ENCODE data around the gene FOXI1.

FOXI1 gene

DNA sequence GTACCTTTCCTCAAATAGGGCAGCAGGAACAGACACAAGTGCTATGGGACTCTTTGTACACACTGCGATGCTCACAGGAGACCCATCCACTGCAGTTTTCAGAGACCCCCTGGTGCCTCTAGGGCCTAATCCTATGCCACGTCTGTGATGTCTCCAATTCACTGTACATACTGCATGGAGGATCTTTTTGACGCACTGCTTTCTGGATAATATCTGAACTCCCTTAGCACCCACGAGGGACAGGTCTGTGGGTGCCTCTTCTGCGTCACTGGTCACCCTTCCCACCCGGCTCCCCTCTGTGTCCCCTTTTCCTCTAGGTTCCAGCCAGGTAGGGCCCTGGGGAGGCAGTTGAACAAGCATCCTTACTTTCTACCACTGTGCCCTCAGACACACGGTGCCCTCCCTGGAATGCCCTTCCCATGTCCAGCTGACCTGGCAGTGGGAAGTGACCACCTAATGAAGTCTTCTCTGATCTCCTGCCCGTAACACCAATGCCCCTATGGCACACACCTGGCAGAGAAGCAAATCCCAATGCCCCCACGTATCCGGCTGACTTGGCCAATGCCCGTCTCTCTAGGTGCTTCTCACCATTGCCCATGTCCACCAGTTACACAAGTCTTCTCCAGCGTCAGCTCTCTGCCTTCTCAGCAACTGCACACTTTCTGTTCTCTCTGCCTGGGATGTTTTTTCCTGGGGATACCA, 41.5 kb downstream of the FOXI1 start:
- H3K27ac Mint-ChIP-seq: no peak overlapping the region
- H3K27me3 Mint-ChIP-seq: peaks cover 4% of the 10 kb centered on the region
- no peaks in the 10 kb centered on the region for H3K9me3 Mint-ChIP-seq
- H3K36me3 Mint-ChIP-seq (ENCODE audit: low read depth): no peaks in the 10 kb centered on the region
- H3K4me3 Mint-ChIP-seq: no peak overlapping the region
- no peaks in the 10 kb centered on the region for H3K4me1 Mint-ChIP-seq (ENCODE audit: low read depth)

DNA sequence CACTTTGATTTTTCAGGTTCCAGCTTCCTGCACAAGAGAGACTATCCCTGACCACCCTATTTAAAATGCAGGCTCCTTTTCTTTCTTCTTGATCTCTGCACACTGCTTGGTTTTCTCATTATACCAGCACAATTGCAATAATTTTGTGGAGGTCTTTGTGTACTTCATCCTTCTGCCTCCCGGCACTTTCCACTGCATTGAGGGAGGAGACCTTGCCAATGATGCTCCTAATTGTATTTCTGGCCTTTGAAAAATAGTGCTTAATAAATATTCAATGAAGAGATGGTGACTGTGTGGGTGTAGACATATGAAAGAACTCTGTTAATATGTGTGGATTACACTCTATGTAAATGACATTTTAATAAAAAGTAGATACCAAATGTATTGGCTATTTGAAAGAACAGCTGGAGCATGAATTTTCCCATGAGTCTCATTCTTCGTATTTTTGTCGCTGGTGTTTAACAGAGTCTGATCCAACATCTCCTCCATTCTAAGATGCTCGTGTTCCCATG, 42.1 kb downstream of the FOXI1 start:
- no peak overlapping the region for H3K4me3 Mint-ChIP-seq
- H3K27me3 Mint-ChIP-seq: peaks cover 4% of the 10 kb centered on the region
- no peak overlapping the region for H3K27ac Mint-ChIP-seq
- no peaks in the 10 kb centered on the region for H3K36me3 Mint-ChIP-seq (ENCODE audit: low read depth)
- no peaks in the 10 kb centered on the region for H3K4me1 Mint-ChIP-seq (ENCODE audit: low read depth)
- no peaks in the 10 kb centered on the region for H3K9me3 Mint-ChIP-seq

- Mint-ChIP-seq H3K9me3 (no peaks in the 10 kb centered on the region), H3K27ac (no peak overlapping the region), H3K27me3 (no peaks in the 10 kb centered on the region), H3K4me3 (no peak overlapping the region), H3K4me1 (ENCODE audit: low read depth) (no peaks in the 10 kb centered on the region), H3K36me3 (ENCODE audit: low read depth) (no peaks in the 10 kb centered on the region)
These were observed 42.9 kb downstream of the FOXI1 start for GRCh38 chr5:170148430-170149205.

GRCh38 chr5:170149206-170149515, 43.5 kb downstream of the FOXI1 start:
- Mint-ChIP-seq H3K9me3 (no peaks in the 10 kb centered on the region), H3K4me1 (ENCODE audit: low read depth) (no peaks in the 10 kb centered on the region), H3K4me3 (no peak overlapping the region), H3K27ac (no peak overlapping the region), H3K27me3 (no peaks in the 10 kb centered on the region), H3K36me3 (ENCODE audit: low read depth) (no peaks in the 10 kb centered on the region)

- no peak overlapping the region for H3K4me3 Mint-ChIP-seq
- no peaks in the 10 kb centered on the region for H3K27me3 Mint-ChIP-seq
- H3K9me3 Mint-ChIP-seq: no peaks in the 10 kb centered on the region
- H3K27ac Mint-ChIP-seq: no peak overlapping the region
- H3K4me1 Mint-ChIP-seq (ENCODE audit: low read depth): no peaks in the 10 kb centered on the region
- no peaks in the 10 kb centered on the region for H3K36me3 Mint-ChIP-seq (ENCODE audit: low read depth)
These were observed 45.0 kb downstream of the FOXI1 start for GRCh38 chr5:170150713-170151096.

DNA sequence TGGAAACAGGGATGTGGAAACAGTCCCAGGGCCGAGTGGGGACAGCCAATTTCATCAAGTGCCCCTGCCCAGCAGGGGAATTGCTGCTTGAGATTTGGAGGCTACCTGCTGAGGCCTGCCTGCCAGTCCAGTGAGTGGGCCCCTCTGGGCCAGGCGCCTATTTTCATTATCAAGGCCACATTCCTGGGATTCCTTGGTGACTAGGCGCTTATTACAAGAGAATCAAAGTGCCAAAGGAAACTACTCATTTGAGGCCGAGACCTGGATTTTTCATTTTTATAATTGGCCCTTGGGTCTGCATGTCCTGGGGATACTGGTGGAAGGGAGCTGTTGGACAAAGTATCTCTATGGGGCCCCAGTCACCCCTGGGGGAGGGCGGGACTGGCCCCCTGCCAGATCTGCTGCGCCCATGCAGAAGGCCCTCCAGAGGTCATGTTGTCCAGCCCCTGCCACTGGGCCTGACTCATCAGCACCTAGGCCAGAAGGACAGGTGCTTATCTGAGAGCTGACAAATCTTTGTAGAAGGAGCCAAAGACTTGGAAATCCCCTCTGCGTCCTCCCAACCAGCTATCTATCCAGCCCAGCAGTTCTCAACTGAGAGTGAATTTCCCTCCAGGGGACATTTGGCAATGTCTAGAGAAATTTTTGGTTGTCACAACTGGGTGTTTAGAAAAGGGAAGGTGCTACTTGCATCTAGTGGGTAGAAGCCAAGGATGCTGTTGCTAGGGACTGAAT, 45.6 kb downstream of the FOXI1 start:
- H3K4me1 Mint-ChIP-seq (ENCODE audit: low read depth): no peaks in the 10 kb centered on the region
- no peaks in the 10 kb centered on the region for H3K36me3 Mint-ChIP-seq (ENCODE audit: low read depth)
- no peak overlapping the region for H3K4me3 Mint-ChIP-seq
- H3K9me3 Mint-ChIP-seq: no peaks in the 10 kb centered on the region
- no peak overlapping the region for H3K27ac Mint-ChIP-seq
- no peaks in the 10 kb centered on the region for H3K27me3 Mint-ChIP-seq

DNA sequence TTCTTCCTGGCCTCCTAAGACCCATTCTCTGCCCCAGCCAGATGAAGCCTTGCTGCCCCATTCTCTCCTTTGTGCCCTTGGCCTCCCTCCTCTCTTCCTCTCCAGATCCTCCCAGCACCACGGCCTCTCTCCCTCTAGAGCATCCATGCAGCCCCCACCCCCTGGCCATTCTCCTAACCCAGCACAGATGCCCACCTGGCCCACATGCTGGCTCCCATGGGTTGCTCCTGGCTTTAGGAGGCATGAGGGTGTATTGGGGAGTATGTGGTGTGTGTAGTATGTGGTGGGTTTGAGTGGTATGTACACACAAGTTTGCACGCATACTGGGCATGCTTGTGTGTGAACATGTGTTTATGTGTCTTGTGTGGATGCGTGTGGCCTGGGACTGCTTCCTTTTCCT, 47.1 kb downstream of the FOXI1 start:
- H3K9me3 Mint-ChIP-seq: no peaks in the 10 kb centered on the region
- no peaks in the 10 kb centered on the region for H3K4me1 Mint-ChIP-seq (ENCODE audit: low read depth)
- H3K27ac Mint-ChIP-seq: no peak overlapping the region
- no peaks in the 10 kb centered on the region for H3K36me3 Mint-ChIP-seq (ENCODE audit: low read depth)
- H3K4me3 Mint-ChIP-seq: no peak overlapping the region
- H3K27me3 Mint-ChIP-seq: no peaks in the 10 kb centered on the region

- Mint-ChIP-seq H3K27me3 (no peaks in the 10 kb centered on the region), H3K27ac (no peak overlapping the region), H3K4me3 (no peak overlapping the region), H3K9me3 (no peaks in the 10 kb centered on the region), H3K4me1 (ENCODE audit: low read depth) (no peaks in the 10 kb centered on the region), H3K36me3 (ENCODE audit: low read depth) (no peaks in the 10 kb centered on the region)
These were observed 48.6 kb downstream of the FOXI1 start for GRCh38 chr5:170154297-170154696.

GRCh38 chr5:170154744-170155143, 49.0 kb downstream of the FOXI1 start:
- no peak overlapping the region for H3K4me3 Mint-ChIP-seq
- no peaks in the 10 kb centered on the region for H3K27me3 Mint-ChIP-seq
- no peaks in the 10 kb centered on the region for H3K4me1 Mint-ChIP-seq (ENCODE audit: low read depth)
- H3K9me3 Mint-ChIP-seq: no peaks in the 10 kb centered on the region
- H3K36me3 Mint-ChIP-seq (ENCODE audit: low read depth): no peaks in the 10 kb centered on the region
- no peak overlapping the region for H3K27ac Mint-ChIP-seq

DNA sequence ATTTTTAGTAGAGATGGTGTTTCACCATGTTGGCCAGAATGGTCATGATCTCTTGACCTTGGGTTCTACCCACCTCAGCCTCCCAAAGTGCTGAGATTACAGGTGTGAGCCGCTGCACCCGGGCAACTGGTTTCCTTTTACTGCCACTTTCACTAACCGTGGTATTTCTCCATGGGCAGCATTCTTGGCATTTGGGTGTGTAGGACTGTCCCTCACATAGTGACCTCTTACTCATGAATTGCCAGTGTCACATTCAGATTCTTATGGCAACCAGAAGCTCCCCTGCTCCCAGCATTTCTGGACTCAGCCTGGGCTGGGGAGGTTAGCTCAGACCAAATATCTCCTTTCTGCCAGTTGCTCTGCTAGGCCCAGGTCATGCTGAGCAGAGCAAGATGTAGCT, 50.1 kb downstream of the FOXI1 start:
- H3K4me3 Mint-ChIP-seq: no peak overlapping the region
- H3K36me3 Mint-ChIP-seq (ENCODE audit: low read depth): no peaks in the 10 kb centered on the region
- H3K27ac Mint-ChIP-seq: no peak overlapping the region
- no peaks in the 10 kb centered on the region for H3K9me3 Mint-ChIP-seq
- H3K27me3 Mint-ChIP-seq: no peaks in the 10 kb centered on the region
- H3K4me1 Mint-ChIP-seq (ENCODE audit: low read depth): no peaks in the 10 kb centered on the region

- no peak overlapping the region for H3K27ac Mint-ChIP-seq
- no peaks in the 10 kb centered on the region for H3K36me3 Mint-ChIP-seq (ENCODE audit: low read depth)
- H3K4me3 Mint-ChIP-seq: no peak overlapping the region
- no peaks in the 10 kb centered on the region for H3K27me3 Mint-ChIP-seq
- no peaks in the 10 kb centered on the region for H3K9me3 Mint-ChIP-seq
- H3K4me1 Mint-ChIP-seq (ENCODE audit: low read depth): no peaks in the 10 kb centered on the region
These were observed 53.5 kb downstream of the FOXI1 start for GRCh38 chr5:170159101-170159698.
